Kidney tubule cell (primary cell): ENCODE results near the gene ATP6V1B1.

Source experiments
- DNase-seq: peaks from one replicate; pipeline ENCODE4 v3.0.0-alpha.2; 2018; ENCODE audit warnings: low spot score

Gene ATP6V1B1

DNA sequence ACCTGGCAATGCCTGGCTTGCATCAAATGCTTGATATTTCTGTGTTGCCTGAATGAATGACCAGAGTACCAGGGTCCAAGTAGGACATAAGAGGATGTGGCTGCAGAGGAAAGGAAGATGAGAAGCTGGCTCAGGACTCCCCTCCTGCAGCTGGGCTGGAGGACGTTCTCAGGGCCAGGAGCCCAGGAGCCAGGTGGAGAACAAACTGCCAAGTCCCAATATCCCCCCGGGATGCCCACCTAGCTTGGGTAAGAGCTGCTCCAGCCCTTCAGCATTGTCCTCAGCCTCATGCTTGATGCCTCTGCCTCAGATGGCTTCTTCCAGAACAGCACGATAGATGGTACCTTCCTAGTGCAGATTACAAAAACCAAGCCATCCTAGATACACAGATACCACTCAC lies 8.6 kb upstream of the ATP6V1B1 start:
- DNase-seq = no peak

DNA sequence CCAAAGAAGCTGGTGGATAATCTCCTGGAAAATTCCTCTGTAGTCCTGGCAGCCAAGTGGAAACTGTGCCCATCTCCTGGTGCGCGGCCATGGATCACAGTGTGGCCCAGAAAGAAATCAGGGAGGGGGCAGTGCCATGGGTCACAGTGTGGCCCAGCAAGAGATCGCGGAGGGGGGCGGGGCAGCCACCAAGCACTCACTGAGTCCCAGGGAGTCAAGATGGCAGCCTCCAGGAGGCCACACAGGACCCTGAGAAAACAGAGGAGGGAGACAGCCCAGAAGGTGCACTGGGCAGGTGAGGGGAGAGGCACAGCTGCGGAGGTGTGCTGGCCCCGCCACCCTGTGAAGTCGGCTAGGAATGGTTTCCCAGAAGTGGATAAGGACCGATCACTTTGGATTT lies 8.1 kb upstream of the ATP6V1B1 start:
- DNase-seq = no peak

DNA sequence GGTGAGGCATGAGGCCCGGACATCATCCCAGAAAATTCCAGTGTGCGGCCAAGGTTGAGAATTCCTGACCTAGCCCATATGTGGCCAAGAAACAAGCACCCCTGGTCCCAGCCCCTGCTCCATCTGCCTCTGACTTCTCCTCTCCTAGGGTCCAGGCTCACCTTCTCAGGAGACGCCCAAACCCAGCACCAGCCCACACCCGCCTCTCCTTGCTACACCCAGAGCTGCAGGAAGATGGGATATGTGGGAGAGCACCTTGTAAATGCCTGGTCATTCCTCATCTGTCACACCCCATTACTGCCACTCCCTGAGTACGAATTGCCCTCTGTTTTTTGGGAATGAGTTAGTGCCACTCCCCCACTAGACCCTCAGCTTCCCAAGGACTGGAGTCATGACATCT lies 7.3 kb upstream of the ATP6V1B1 start:
- no peak for DNase-seq

DNA sequence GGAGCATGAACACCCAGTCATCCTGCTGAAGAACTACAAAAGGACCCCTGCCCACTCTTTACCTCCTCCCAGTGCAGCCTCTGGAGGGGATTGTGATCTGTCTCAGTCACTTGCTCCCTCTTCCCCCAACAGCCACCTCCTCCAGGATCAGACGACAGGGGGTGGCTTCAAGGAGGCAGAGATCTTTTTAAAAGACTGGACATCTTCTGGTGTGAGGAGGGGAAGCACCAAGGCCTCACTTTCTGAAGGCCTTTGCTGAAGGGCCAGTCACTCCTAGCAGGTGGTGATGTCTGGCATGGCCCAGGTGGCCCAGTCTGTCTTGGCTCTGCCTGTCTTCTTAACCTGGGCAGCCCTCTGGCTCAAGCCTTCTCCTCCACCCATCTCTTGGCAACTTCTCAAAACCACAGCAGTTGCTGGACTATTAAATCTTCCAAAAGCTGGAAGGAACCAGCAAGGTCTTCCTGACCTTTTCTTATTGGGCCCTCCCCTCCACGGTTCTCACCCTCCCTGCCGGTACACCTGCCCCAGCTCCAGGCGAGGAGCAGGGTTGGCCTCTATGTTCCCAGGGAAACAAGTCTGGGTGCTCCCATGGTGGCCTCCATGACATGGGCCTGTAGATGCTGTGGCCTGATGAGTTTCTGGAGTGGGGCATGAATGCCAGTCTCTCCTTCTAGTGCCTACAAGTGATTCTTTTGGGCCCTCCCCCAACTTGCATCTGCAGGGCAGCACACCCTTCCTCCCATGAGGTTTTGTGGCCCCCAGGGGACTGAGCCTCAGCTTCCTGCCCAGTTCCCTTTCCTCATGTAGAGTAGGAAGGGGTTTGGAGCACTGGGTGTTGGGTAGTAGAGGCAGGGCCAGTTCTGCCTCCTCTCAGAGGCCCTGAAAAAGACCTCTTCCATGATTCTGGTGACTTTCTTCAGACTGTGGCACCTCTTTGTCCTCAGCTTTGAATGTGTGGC lies 5.0 kb upstream of the ATP6V1B1 start:
- no peak for DNase-seq

DNA sequence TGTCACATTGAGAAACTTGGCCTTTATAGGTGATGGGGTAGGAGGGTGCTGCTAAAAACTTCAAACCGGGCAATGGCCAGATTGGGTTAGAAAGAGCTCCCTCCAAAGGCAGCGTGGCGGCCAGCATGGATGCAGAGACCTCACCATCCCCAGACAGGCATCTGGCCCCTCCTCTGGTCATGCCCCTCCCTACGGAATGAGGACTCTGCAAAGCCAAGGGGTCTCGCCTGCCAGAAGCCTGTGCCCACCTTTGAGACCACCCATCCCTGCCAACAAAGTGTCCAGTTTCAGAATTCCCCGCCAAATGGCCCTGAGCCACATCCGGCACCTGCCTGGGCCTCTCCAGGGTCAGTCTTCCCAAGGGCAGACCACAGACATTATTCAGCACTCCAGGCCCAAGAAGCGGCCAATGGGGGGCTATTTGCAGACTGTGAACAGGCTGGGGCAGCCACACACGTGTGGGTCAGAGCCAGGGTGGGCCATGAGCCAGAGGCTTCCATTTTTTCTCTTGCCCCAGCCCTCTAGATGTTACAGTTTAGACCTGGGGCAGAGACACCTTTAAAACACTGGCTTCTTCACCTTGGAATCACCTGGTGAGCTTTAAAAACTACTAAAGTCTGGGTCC lies 4.2 kb upstream of the ATP6V1B1 start:
- DNase-seq = no peak

DNA sequence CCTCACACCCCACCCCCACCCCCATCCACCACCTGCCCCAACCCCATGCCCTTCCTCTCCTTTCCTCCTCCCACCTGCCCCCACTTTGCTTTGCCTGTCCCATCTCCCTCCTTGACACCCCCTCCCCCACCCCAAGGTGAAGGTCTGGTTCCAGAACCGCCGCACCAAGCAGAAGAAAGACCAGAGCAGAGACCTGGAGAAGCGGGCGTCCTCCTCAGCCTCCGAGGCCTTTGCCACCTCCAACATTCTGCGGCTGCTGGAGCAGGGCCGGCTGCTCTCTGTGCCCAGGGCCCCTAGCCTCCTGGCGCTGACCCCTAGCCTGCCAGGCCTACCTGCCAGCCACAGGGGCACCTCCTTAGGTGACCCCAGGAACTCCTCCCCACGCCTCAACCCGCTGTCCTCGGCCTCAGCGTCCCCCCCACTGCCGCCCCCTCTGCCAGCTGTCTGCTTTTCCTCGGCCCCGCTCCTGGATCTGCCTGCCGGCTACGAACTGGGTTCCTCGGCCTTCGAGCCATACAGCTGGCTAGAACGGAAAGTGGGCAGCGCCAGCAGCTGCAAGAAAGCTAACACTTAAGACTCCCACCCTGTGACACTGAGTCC lies 3.0 kb upstream of the ATP6V1B1 start:
- no peak for DNase-seq

DNA sequence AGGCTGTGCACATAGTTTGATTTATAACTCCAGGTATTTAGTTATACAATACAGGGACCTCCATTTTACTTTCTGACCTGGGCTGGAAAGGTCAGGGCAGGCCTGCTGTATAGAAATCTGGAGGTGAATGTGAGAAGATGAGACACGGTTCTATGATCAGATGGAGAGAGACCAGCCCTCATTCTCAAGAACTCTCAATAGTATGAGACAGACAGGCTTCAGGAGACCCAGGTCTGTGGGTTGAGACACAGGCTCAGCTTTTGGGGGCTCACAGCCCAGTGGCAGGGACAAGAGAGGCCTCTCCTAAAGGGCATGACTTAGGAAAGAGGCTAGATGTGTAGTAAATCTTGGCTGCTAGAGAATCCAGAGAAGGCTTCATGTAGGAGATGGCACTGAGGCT lies 719 bp upstream of the ATP6V1B1 start:
- DNase-seq = no peak

DNA sequence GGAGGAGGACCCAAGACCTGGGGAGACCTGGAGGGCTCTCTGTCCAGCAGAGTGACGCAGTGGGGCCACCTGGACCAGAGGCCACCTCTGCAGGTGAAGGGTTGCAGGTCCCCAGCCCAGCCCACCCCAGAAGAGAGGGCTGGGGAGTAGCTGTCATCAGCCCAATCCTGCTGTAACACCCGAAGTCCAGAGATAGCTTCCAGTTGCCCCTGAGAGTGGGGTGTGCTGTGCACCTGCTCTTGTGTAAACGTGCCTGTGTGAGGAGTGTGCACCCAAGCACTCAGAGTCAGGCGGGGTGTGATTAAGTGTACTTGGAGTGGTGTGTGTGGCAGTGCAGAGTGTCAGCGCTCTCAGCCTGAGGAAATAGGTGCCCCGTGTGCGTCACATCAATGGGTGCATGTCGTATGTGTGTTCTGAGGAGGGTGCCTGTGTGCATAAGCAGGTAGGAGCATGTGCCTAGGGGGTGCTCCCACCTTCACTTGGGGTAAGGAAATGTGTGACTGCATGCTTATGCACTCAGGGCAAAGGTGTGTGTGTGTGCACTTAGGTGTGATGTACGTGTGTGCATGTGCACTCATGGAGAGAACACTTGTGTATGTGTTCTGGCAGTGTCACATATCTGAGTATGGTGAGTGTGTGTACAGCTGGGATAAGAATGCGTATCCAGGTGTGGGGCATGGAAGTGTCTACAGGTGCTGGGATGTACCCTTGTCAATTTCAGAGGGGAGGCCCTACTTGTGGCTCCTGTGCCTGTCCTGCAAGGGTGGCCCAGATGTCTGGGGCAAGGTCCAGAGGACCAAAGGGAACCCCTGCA lies 672 bp downstream of the ATP6V1B1 start:
- DNase-seq = no peak

DNA sequence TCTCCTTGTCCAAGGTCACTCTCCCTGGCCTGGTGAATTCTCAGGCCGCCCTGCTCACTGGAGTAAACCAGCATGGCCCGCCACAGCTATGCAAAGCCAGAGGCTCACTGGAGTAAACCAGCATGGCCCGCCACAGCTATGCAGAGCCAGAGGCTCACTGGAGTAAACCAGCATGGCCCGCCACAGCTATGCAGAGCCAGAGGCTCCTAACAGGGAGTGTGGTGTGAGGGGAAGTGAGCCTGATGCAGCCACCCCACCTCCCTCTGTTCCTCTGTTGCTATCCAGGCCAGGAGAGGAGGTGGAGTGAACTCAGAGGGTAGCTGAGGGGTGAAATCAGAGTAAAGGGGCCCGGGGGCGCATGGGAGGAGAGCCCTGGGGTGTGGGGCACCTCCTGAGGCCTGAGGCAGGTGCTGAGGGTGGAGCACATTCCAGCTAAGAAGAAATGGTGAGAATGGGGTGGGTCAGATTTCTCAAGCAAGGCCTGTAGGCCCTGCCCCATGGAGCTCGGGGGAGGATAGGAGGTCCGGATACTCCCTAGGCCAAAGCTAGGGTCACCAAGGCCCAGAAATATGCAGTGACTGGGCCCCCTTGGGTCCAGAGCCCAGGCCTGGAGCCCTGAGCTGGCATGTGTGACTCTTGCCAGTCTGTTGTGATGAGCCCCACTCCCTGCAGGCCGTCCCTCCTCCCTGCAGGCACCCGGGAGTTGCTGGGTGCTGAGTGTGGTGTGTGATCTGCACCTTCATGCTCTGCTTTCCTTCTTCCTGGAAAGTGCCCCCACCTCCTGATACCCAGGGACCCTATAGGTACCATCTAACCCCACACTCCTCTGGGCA lies 1.5 kb downstream of the ATP6V1B1 start:
- DNase-seq = no peak

DNA sequence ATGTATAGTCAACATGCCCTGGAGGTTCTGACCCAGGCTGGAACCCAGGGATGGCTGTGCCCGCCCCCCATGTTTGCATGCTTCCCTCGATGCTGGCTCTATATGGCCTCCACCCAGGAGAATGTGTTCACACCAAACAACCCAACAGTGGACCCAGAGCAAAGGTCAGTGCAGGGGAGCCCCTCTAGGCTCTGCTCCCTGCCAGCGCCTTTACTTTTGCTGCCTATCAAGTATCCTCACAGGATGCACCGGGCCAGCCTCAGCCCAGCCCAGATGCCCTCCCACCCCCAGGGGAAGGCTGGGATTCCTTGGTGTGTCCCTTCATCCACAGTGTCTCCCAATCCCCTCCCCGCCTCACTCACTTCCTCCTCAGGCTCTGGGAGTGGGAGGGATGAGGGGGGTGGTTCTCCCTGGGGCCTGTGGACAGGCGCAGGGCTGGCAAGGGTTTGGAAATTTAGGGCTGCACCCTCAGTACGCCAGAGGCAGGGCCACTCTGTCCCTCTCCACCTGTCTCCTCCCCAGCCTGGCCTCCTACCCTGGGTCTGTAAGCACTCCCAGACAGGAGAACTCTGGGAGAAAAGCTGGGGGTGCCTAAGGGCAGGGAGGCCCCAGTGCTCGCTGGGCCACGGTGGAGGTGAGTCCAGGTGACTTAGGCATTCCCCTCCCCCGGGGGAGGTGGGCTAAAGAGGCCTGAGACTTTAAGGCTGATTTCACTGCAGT lies 2.3 kb downstream of the ATP6V1B1 start:
- no peak for DNase-seq

DNA sequence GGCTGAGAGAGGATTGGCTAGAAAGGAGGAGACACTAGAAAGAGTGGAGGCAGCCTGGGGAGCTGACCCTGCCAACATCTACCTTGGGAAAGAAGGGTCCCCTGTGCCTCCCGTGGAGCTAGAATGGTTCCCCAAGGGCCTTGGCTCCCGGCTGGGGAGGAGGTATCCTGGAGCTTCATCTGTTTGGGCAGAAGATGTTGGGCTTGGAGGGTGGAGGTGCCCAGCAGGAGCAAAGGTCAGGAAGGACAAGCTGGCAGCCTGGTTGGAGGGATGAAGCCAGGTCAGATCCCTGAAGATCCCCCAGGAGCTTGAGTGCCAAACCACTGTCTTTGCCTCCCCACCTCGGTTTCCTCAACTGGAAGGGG lies 2.9 kb downstream of the ATP6V1B1 start:
- no peak for DNase-seq

DNA sequence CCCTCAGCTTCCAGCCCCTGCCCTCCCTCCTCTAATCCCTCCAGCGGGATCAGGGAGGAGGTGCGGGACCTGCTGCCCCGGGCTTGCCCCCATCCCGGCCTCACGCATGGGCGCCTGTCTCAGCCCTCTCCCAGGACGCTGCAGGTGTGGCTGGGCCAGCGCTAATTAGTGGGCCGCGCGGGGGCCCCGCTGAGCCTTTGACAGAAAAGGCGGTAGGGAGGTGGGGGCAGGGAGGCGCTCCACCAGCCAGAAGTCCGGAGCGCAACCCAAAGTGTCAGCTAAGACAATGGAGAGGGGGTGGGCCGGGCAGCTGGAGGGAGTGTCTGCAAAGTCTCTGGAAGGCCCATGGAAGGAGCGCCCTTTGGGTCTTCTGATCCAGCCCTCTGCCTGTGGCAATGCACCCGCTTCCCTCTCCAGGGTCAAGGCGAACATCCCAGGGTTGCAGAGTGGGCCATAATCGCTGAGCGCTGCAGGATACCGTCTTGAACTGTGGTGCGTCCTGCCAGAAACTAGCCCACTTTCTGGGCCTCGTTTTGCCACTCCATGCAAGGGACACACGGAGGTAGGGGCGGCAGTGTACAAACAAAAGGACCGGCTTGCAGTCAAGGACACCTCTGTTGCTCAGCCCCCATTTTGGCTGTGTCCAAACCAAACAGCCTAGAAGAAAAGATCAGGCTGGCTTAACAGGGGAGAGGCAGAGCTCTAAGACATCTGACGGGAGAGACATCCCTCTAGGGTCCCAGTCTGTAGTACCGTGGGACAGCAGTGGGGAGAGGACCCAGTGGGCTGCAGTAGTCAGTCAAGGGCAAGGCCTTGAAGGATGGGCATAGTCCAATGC lies 3.5 kb downstream of the ATP6V1B1 start:
- DNase-seq = no peak

DNA sequence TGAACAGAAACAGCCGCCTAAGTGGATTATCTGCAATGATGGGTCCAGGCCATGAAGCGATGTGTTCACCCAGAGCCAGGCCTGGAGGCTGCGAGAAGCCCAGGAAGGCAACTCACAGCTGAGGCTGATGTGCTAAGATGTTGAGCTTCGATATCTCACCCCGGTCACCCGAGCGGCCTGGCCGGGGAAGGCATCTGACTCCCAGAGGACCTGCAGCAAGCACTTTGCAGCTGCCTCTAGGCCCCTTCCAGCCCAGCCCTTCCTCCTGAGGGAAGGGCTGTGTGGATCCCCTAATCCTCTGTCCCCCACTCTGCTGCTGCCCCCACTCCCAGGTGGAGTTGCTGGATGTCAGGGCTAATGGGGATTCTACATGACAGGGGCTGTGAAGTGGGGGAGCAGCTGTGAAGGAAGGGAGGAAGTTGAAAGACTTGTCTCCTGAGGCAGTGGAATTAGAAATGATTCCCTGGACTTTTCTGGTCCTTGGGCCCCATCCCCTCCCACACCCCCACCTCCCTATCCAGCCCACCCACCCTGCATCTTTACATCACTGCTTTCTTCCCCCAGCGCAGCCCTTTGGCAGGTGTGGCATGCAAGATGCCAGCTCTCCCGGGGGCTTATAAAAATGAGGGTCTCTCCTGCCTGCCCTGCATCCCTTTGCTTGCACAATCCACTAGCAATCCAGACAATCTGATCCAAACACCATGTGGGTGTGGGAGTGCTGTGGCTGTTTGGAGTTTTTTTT lies 4.3 kb downstream of the ATP6V1B1 start:
- no peak for DNase-seq

DNA sequence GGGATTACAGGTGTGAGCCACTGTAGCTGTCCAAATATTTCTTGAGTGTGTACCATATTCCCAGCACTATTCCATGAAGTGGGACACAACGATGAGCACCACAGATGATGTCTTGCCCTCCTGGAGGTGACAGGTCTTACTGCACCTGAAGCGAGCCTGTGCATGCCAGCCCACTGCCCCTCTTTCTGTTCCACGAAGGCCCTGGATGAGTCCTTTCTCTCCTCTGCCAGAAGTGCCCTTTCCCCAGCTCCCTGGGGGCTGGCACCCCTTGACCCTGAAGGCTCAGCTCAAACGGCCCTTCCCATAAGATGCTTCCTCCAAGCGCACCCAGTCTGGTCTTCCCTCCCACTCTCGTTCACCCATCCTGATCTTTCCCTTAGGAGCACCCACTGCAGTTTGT lies 5.5 kb downstream of the ATP6V1B1 start:
- DNase-seq = no peak

DNA sequence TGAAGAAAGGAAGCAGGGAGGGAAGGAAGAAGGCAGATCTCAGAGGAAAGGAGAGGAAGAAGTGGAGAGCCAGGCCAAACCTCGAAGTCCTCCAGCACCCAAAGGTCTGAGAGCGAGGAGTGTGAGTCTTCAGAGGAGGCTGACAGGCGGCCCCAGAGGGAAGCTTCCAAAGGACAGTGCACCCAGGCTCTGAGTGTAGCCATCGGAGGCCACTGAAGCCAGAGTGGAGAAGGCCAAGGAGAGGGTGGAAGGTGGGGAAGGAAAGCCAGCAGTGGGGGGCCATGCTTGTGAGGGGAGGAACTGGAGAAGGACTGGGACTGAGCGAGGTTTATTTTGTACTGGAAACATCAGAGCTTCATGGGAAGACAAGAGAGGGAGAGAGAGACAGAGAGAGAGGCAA lies 6.0 kb downstream of the ATP6V1B1 start:
- no peak for DNase-seq

DNA sequence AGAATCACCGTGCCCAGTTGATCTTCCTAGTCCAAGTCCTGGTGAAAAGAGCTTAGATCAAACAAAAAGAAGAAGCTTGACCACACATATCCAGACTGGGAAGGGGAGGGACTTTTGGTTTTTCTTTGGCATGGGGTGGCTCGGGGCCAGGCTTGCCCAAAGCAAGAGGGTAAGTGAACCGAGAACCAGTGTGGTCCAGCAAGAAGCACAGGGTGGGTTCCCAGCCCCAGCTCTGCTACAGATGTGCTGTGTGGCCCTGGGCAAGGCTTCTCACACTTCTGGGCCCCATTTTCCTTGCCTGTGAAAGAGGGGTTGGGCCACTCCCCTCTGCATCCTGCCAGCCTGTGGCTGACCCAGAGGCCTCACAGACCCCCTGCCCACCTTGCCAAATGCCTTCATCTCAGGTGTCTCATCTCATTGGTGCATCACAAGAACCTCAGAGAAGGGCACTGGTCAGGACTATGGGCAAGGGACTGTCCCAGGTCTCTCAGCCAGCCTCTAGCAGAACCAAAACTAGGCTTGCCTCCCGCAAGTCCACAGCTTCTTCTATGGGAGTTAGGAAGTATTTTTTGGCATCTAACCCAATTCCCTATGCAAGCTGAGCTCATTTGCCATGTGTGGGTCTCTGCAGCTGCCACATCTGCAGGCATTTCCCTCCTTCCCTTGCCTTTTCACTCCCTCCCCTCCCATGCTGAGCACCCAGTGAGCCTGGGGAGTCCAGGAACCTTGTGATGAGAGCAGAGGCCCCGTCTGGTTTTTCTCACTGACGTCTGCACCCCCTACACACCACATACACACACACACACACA lies 6.9 kb downstream of the ATP6V1B1 start:
- no peak for DNase-seq

DNA sequence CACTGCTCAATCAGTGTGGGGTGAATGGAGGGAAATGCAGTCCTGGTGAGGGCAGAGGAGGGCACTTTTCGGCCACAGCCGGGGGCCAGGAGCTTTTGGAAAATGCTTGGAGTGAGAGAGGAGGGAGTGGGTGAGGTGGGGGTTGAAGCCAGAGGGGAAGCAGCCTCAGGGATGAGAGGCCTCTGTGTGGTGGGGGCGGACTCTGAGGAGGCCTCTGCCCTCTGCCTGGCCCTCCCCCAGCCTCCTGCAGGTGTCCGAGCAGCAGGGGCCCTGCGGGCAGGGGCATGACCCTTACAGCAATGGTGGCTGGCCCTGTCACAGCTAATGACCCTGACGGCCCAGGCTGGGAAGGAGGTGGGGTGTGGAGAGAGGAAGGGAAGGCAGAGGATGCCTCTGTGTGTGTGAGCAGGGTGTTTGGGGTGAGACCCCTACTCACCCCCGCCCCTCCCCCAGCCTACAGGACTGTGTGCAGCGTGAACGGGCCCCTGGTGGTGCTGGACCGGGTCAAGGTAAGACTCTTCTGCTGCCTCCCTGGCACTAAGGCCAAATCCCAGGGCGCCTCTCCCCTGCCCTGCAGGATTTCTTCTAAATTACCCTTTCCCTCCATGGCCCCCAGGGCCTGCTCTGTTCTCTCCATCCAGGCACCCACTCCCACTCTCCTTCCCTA lies 7.6 kb downstream of the ATP6V1B1 start:
- DNase-seq = no peak
